SIG-M5 treated with dmso at 0.1 percent for 504 hours (cell line): ENCODE data around the gene SSNA1.

Experiments used
- DNase-seq: peaks from one replicate; lab custom pipeline; 2025; ENCODE audit not compliant: unreplicated experiment; lab: John Stamatoyannopoulos, UW

SSNA1 gene

DNA sequence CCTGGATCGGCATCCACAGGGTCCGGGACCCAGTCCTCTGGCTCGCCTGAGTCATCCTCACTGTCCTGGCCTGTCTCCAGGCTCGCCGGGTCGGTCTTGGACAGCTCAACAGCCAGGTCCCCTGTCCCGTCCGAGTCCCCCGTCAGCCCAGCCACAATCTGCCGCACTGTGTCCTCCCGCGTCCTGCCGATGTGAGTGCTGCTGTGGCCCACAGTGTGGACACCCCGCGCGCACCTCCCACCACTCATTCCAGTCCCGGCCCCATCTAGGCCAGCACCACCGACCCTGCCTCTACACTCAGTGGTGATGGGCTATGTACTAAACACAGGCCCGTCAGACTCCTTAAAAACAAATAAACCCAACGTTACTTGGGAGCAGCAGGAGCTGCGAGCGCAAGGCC, 6.8 kb upstream of the SSNA1 start:
- DNase-seq = no peak

DNA sequence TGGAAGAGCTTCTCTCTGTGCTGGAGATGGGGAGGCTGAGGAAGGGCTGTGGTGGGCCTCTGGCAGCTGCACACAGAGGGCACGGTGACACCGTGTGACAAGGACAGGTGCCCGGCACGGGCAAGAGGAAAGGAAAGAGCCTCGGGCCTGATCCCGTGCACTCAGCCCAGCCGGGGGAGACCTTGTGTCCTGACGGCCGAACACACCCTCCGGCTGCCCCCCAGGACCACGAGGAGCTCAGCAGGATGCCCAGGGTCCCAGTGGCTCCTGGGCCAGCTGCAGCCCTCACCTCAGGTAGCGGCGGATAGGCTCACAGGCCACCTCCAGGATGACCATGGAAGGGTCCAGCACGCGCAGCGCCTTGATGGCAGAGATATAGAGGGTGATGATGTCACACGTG, 5.6 kb upstream of the SSNA1 start:
- no peak for DNase-seq

DNA sequence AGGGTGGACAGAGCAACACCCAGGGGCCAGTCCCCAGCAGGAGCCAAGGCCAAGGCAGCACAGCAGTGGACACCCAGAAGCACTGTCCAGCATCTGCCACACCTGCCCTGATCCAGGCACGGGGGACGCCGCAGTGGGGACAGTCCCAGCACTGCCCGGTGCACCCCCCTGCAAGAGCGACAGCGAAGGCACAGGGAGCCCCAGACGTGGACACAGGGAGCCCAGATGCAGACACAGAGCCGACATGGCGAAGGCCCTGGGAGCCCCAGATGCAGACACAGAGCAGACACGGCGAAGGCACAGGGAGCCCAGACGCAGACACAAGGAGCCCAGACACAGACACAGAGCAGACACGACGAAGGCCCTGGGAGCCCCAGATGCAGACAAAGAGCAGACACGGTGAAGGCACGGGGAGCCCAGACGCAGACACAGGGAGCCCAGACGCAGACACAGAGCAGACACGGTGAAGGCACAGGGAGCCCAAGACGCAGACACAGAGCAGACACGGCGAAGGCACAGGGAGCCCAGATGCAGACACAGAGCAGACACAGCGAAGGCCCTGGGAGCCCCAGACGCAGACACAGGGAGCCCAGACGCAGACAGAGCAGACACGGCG, 4.4 kb upstream of the SSNA1 start:
- DNase-seq = no peak

DNA sequence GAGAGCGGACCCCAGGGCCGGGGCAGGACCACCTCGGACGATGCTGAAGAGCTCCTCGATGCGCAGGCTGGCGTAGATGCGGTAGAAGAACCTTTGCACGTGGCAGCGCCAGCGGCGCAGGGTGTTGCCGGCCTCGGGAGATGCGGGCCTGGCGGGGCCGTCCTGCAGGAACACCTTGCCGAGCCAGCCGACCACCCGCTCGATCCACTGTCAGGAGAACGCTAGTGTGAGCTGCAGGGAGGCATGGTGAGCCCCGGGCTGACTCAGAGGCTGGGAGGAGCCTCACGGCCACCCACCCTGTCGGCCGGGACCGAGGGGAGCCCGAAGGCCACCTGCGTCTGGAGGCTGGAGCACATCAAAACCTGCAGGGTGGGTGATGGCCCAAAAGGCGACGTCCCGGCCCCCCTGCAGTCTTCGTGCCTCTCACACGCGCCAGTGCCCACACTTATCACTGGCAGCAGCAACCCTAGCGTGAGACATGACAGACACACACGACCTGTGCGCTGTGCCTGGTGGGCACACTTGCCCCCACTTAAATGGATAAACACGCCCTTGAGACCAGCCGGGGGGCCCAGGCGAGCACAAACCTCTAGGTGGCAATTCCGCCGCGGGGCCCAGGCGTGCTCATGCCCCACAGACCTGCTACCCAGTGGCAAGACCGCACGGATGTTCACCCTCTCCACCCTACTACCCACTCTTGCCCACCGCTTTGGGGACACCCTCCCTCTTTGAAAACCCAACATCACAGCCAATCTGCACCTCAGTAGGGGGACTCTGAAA, 3.4 kb upstream of the SSNA1 start:
- DNase-seq = no peak

DNA sequence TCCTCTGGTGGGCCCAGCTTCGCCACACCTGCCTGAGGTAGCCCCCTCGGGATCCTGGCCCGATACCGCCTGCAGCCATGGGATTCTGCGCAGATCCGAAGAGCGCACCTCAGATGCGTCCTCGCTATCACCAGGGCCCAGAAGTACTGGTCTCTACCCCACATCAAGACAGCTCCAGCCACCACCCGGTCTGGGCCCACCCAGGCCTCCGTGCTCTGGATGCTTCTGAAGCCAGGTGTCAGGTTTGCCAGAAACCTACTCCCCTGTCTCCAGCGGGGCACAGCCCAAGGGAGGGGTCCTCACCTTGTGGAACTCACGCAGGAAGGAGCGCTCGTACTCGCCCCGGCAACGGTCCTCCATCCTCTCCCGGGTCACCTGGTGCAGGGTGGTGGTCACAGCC, 2.6 kb upstream of the SSNA1 start:
- no peak for DNase-seq

DNA sequence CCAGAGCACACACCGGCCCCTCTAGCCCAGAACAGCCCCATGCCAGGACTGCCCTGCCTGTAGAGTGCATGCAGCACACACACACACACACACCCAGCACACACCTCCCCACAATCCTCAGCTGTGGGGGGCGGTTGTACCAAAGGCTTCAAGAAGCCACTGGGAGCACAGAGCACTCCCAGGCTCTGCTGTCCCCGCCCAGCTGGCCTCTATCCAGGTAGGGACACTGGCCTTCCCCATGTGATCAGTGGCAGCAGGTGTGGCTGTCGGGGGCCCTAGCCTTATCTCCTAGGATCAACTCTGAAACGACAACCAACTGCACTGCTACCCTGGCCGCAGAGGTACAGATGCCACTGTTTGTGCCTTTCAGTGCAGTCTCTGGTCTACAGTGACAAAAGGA, 2.1 kb upstream of the SSNA1 start:
- no peak for DNase-seq

DNA sequence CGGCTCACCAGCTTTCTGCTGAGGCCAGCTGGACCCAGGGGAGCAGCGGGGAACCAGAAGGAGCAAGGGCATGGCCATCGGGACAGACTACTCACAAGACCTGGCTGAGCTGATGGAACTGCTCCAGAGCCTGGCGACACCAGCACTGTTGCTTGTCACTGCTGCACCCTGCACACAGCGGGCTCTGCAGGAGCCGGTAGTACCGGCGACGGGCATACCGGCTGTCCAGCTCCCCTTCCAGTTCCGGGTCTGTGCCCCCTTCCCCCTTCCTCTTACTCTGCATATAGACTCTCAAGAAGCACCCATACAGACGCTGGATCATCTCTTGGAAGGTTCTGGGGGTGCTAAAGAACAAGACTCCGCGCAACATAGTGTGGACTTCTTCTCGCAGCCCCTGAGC, 1.1 kb upstream of the SSNA1 start:
- DNase-seq = no peak

DNA sequence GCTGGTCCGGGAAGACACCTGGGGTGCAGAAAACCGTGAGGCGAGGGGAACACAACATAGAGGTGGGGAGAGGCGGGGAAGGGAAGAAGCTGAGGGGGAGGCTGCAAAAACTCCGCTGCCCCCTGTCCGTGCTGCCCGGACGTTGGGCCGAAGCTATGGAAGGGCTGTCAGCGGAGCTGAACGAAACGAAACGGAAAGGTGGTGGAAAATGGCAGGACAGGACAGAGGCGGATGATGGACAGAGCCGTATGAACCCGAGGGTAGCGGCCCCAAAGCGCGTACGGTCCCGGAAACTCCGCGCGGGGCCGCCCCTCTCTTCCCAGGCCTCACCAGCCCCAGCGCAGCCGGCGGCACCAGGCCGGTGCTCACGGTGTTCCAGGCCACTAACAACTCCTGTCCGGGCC, 388 bp upstream of the SSNA1 start:
- DNase-seq = no peak

DNA sequence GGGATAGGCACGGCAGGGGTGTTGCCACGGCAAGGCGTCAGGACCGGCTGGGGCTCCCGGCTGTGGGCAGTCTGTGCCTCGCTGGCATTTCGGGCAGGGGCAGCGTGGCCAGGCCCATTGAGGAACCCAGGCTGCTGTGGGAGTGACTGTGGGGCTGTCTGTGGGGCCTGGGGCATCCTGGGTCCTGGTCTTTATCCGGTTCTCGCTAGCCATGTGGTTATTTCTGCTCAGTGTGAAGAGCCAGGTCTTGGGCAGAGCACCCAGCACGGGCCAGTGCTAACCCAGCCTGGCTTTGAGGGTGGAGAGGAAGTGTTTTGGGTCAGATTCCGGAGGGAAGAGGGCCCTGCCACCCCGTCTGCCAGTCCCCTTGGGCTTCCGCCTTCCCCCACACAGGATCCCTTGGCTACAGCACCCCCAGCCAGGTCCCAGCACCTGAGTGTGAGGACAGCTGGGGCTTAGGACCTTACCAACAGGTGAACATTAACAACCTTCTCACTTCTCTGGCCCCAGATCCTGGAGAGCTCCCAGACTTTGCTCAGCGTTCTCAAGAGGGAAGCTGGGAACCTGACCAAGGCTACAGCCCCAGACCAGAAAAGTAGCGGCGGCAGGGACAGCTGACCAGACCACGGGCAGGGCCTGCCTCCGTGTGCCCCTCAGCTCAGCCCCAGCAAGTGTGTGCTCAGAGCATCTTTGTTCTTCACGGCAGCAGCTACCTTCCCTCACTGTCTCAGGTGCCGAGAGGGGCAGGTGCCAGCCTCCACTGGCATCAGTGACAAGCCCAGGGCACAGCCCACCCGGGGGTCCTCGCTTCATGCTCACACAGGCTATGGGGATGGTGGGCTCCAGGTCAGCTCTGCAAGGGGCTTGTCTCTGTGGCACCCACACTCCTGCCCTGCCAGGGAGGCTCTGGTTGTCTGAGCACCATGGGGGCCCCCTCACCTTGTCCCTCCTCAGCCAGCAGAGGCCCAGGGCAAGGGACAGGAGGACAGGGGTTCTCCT, 1.1 kb downstream of the SSNA1 start:
- no peak for DNase-seq

DNA sequence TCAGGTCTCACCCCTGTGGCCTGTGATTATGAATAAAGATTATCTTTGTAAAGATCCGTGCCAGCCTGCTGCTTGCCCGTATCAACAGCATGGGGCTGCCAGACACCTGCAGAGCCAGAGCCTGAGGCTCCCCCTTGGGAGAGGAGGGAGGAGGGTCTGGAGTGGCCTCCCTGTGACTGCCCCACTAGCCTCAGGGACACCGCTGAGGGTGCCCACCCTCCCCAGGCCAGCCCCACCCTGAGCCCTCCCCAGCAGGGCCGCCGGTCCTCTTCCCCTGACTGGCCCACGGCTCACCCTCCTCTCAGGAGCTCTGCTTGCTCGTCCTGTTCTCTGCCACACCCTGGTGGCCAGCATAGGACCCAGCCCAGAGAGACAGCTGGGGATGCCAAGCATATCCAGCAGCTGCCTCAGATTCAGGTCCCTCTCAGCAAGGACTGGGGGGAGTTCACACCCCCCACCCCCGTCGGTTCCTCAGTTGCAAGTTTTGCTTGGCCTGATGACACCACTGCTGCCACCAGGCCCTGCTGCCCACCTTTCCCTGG, 1.9 kb downstream of the SSNA1 start:
- DNase-seq = no peak

DNA sequence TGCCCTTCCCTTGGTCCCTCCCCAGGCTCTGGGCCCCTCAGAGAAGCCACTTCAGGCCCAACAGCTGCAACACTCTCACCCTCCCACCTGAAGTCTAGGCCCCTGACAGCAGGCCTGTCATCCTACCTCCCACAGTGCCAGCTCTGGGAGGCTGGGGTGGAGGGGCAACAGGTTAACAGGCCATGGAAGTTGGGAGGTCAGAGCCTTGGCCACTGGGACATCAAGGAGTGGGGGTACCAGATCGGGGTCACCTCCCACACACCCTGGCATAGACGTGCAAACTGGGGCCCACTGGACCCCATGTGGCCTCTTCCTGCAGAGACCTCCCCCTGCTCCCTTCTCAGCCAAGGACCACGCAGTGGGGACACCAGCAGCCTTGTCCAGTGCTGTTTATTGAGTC, 2.8 kb downstream of the SSNA1 start:
- no peak for DNase-seq

DNA sequence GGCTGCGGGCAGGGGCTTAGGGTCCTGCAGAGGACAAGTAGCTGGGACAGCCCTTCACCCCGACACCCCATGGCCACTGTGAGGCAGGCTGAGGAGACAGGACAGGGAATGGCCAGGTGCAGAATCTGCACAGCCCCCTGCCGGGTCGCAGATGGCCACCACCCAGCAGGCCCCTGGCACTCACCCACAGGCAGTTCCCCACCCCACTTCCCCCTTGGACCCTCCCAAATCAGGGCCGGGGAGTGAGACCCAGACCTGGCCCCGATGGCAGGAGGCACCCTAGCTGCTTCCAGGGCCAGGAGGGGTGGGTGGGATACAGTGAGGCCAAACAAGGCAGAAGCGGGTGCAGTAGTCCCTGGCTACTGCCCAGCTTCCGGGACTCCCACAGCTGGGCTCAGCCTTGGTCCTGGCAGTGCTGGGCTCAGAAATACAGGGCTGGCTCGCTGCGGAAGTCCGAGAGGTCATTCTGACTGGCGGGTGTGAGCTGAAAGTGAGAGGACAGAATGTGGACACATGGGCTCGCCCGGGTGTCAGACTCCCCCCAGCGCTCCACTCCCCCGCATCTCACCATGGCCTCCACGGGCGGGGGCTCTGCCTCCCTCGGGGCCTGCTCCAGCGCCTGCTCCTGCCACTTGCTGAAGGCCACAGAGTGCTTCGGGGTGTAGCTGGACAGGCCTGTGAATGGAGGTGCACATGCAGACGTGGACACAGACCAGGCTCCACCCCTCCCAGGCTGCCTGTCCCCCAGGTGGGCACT, 3.4 kb downstream of the SSNA1 start:
- no peak for DNase-seq

DNA sequence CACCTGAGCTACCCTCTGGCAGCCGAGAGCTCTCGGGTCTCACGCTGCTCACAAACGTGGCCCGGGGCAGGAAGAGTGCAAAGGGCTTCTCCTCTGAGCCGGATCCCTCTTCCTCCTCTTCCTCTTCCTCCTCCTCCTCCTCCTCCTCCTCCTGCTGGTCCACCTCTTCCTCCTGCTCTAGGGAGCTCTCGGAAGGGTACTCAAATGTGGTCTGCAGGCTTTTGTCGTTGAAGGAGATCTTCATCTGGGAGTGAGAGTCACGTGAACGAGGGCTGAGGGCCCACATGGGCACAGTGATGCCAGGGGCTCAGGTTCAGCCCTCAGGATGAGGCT, 3.9 kb downstream of the SSNA1 start:
- no peak for DNase-seq

DNA sequence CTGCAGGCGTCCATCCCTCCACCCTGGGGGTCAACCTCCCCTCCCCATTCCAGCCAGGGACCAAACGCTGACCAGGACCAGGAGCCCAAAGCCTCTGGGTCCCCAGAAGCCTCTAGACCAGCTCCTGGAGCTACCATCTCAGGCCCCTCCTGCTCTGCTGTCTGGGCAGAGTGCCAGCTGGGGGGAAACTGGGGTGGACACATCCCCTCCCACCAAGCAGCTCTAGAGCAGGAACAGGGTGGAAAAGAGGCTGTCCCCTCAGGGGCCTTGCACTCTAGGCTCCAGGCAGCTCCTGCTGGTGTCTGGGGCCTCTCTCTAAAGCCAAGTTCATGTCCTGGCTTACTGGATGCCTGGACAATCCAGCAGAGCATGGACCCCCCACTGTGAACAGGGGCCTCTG, 4.4 kb downstream of the SSNA1 start:
- DNase-seq = no peak

DNA sequence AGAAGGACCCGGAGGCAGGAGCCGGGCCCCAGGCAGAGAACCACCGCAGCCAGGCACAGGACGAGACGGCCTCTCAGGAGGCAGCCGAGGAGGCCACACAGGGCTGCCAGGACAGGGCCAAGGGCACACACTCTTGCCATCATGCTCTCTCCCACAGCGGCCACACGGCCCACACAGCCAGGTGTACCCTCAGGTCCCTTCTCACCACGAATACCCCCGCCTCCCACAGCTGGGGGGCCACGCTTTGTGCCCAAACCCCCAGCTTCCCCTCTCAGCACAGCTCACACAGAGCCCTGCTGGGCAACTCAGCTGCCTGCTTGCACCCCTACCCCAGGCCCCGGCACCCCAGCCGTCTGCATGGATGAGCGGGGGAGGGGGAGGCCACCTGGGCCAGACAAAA, 5.3 kb downstream of the SSNA1 start:
- DNase-seq = no peak

DNA sequence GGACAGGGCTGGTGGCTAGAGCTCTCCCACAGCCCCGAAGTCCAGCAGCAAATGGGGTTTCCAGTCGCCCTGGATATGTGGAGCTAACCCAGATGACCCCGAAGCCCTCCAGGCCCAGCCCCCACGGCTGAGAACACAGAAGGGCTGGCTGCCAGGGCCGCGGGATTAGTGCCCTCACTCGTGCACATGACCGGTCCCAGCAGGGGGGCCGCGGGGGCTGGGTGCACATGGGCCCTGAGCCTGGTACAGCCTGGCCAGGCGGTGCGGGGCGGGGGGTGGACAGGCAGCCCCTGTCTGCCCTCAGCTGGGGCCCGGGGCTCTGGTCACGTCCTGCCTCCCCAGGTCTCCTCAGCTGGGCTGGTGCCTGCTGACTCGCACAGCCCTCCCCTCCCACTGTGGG, 5.9 kb downstream of the SSNA1 start:
- DNase-seq = no peak

DNA sequence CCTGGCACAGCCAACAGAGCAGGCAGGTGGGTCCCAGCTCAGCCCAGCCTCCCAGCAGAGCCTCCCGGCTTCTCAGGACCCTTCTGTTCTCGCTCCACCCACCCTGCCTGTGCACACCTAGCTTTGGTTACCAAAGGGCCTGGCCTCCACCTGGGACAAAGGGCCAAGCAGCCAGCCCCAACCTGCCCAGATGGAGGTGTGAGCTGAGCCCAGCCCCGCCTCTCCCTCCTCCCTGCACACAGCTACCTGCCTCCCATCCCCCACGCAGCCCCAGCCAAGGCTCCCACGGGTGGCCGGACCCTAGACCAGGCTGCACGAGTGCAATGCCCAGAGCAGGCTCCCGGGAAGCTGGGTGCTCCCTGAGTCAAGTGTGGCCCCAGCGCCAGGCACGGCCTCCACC, 6.4 kb downstream of the SSNA1 start:
- no peak for DNase-seq

DNA sequence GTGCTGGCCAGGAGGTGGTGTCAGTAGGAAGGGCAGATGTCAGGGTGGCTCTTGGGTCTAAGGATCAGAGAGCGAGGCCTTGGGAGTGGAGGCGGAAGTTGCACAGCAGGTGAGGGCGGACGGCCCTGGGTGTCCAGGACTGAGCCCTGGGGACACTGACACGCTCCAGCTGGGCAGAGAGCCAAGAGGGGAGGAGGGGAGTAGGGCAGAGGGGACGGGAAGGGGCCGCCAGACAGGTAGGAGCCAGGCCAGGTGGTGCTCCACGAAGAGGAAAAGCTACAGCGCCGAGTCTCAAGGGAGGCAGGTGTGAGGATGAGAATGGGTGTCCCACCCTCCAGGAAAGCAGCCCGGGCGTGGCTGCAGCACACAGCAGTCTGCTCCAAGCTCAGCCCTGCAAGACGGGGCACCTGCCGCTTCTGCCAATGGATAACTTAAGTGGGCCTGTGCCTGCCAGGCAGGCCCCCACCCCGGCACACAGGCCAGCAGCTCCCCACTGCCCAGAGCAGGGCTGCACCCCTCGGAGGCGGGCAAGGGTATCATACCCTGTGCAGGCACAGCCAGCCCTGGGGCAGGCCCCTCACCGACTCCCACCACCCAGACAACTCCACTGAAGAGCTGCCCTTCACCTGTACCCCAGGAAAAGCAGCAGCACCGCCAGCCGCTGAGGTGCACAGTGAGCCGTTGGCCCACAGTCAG, 7.2 kb downstream of the SSNA1 start:
- no peak for DNase-seq

DNA sequence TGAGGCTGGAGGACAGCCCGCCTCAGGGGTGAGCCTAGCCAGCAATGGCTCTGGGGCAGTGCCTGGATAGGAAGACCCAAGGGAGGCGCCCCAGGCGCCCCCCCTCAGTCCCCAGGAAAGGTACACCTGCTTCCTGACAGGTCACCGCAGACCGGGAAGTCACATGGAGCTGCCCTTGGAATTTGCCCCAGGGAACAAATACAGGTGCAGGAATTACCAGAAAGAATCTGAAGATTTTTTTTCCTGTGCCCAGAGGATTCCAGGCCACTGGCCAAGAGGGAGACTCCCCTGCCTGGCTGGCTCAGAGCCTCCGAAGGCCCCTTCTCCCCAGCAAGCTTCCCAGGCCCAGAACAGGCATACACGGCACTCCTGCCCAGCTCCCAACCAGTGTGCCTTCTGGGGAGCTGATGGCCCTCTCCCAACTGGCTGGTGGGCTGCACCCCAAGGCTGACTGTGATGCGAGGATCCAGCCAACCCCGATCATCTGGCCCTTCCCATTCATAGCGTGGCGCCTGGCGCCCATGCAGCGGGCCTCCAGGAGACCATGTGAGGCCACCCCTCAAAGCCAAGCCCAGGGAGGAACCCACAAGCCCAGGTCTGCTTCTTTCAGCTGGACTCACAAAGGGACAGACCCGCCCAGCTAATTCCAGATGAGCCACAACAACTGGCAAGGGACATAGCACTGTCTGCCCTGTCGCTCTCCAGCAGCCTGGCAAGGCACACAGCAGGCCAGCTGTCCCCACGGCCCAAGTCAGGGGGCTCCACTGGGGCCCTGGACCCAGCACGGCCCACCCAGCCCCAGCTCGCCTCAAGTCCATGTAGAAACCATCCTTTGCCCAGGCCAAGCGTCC, 9.8 kb downstream of the SSNA1 start:
- DNase-seq = no peak
